SU-DHL-6 (cell line): ENCODE measurements around the gene HSPH1.

Experiments
- EZH2phosphoT487 ChIP-seq: fragments of 200-600 bp; sonication (generic), shearing (Covaris generic); conservative IDR thresholded peaks from 2 replicates; pipeline ENCODE4 v1.6.1; 2018; ENCODE audit warnings: mild to moderate bottlenecking, antibody characterized with exemption, low read length, moderate library complexity, mixed read lengths
- TF ChIP-seq, protein P1 (sequence below): fragments of 200-600 bp; sonication (generic); IDR thresholded peaks from one replicate; pipeline ENCODE4 v1.5.1; 2017; ENCODE audit warnings: antibody characterized with exemption, mild to moderate bottlenecking, low read length, moderate library complexity; ENCODE audit not compliant: insufficient read depth, poor library complexity, severe bottlenecking

- TF ChIP-seq, protein P1, sequence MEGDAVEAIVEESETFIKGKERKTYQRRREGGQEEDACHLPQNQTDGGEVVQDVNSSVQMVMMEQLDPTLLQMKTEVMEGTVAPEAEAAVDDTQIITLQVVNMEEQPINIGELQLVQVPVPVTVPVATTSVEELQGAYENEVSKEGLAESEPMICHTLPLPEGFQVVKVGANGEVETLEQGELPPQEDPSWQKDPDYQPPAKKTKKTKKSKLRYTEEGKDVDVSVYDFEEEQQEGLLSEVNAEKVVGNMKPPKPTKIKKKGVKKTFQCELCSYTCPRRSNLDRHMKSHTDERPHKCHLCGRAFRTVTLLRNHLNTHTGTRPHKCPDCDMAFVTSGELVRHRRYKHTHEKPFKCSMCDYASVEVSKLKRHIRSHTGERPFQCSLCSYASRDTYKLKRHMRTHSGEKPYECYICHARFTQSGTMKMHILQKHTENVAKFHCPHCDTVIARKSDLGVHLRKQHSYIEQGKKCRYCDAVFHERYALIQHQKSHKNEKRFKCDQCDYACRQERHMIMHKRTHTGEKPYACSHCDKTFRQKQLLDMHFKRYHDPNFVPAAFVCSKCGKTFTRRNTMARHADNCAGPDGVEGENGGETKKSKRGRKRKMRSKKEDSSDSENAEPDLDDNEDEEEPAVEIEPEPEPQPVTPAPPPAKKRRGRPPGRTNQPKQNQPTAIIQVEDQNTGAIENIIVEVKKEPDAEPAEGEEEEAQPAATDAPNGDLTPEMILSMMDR: no peak
- TF ChIP-seq EZH2phosphoT487: no peak
Measured at GRCh38 chr13:31133621-31134020, 28.1 kb downstream of the HSPH1 start.
